Lower lobe of right lung (tissue), 2 donors: ENCODE results near the gene MX1. TPM values are rescaled to one million over a fixed set of nuclear protein-coding genes. Genes with fewer than 3 reads are reported as not detected.

Experiments
- ATAC-seq, 2 donors: fragments of 200-7000 bp; cut with Tn5 transposase; one replicate each; pipeline ENCODE4 v1.9.1; 2020 to 2022; ENCODE audit warnings: mild to moderate bottlenecking in 2 of 2, moderate library complexity in 2 of 2
- DNase-seq: peaks from one replicate; pipeline ENCODE4 v3.0.0-alpha.2; 2020
- H3K27ac ChIP-seq: fragments of 200-600 bp; one replicate; pipeline ENCODE4 v1.8.0; 2022
- H3K27me3 ChIP-seq: fragments of 200-600 bp; one replicate; pipeline ENCODE4 v1.8.0; 2022; ENCODE audit warnings: low read depth
- H3K36me3 ChIP-seq: fragments of 200-600 bp; one replicate; pipeline ENCODE4 v1.8.0; 2022; ENCODE audit warnings: mild to moderate bottlenecking
- H3K4me1 ChIP-seq: fragments of 200-600 bp; one replicate; pipeline ENCODE4 v1.8.0; 2022
- H3K4me3 ChIP-seq: fragments of 200-600 bp; one replicate; pipeline ENCODE4 v1.8.0; 2022; ENCODE audit warnings: mild to moderate bottlenecking
- H3K9me3 ChIP-seq: fragments of 200-600 bp; one replicate; pipeline ENCODE4 v1.8.0; 2022
- intact Hi-C: fragments of 100-400 bp; cut with DNase I; formaldehyde crosslinking; loops from one replicate; pipeline ENCODE4 v1.11.0; 2022
- total RNA-seq: library from RNA; stranded (reverse); fragmentation: NEBNext Ultra II Directional; extraction: Animal tissue kit (Norgen Biotek cat#: 25700); gene quantifications from one replicate; pipeline ENCODE4 v1.2.1, GENCODE V29; 2021
- TF ChIP-seq, protein P1 (sequence below): fragments of 200-600 bp; IDR thresholded peaks from one replicate; pipeline ENCODE4 v1.8.0; 2022; ENCODE audit warnings: antibody characterized with exemption, mild to moderate bottlenecking
- donor health status: DM: no; HTN: yes; CAD: no; lungs with severe emphysema.

Gene MX1
- total RNA-seq, 1 donor from 2014 or later: 211 TPM

DNA sequence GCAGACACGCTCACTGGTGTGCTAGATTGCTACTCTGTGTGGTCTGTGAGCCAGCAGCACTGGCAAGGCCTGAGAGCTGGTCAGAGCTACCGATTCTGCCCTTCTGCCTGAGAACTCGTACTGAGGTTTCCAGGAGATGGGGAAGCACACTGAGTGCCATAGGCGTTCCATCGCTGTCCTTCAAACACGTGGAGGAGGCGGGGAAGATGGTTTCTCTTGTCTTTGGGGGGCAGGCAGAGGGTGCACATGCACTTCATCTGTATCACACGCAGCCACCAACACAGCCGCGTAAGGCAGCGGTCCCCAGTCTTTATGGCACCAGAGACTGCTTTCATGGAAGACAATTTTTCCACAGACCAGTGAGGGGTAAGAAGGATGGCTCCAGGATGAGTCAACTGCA lies 23.8 kb upstream of the MX1 start:
- Histone ChIP-seq H3K4me3 (no peak overlapping the region), H3K27ac (no peak overlapping the region), H3K36me3 (peaks cover 35% of the 10 kb centered on the region), H3K27me3 (no peaks in the 10 kb centered on the region), H3K9me3 (no peaks in the 10 kb centered on the region), H3K4me1 (peaks cover 8% of the 10 kb centered on the region)
- intact Hi-C loops: no loop called here
- ATAC-seq: no peak
- TF ChIP-seq, protein P1, sequence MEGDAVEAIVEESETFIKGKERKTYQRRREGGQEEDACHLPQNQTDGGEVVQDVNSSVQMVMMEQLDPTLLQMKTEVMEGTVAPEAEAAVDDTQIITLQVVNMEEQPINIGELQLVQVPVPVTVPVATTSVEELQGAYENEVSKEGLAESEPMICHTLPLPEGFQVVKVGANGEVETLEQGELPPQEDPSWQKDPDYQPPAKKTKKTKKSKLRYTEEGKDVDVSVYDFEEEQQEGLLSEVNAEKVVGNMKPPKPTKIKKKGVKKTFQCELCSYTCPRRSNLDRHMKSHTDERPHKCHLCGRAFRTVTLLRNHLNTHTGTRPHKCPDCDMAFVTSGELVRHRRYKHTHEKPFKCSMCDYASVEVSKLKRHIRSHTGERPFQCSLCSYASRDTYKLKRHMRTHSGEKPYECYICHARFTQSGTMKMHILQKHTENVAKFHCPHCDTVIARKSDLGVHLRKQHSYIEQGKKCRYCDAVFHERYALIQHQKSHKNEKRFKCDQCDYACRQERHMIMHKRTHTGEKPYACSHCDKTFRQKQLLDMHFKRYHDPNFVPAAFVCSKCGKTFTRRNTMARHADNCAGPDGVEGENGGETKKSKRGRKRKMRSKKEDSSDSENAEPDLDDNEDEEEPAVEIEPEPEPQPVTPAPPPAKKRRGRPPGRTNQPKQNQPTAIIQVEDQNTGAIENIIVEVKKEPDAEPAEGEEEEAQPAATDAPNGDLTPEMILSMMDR: no peak
- DNase-seq: no peak

DNA sequence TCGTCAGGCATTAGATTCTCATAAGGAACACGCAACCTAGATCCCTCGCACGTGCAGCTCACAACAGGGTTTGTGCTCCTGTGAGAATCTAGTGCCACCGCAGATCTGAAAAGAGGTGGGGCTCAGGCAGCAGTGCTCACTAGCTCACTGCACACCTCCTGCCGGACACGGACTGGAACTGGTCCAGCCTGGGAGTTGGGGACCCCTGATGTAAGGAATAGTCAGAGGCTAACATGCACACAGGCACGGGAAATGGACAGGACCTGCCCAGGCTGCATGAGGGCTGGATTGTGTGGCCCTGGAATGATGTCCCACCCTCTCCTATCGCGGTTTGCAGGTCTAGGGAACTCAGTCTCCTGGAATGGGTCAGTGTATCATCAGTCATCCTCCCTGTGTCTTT lies 23.2 kb upstream of the MX1 start:
- H3K4me1 ChIP-seq: peaks cover 2% of the 10 kb centered on the region
- DNase-seq (no peak), ATAC-seq (no peak)
- H3K9me3 ChIP-seq: no peaks in the 10 kb centered on the region
- no peak overlapping the region for H3K27ac ChIP-seq
- TF ChIP-seq, protein P1: no peak
- no peak overlapping the region for H3K4me3 ChIP-seq
- H3K36me3 ChIP-seq: peaks cover 40% of the 10 kb centered on the region
- H3K27me3 ChIP-seq: no peaks in the 10 kb centered on the region
- intact Hi-C loops: no loop called here

DNA sequence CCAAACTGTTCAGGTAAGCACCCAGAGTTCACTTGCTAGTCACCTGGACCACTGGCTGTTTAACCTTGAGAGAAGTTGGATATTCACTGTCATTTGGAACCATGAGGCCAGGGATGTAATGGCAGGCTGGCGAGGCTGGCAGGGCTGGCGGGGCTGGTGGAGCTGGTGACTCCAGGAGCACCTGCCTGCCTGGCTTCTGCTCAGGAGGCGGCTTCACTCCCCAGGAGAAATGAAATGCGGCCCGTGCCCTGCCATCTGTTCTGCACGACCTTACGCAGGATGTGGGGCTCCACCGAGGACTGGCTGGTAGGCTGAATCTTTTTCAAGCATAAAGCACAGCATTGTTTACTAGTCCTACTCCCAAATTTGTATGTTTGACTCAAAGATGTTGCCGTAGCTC lies 22.7 kb upstream of the MX1 start:
- DNase-seq: no peak
- Histone ChIP-seq H3K4me1 (no peaks in the 10 kb centered on the region), H3K9me3 (no peaks in the 10 kb centered on the region), H3K36me3 (peaks cover 46% of the 10 kb centered on the region), H3K27ac (no peak overlapping the region), H3K27me3 (no peaks in the 10 kb centered on the region), H3K4me3 (no peak overlapping the region)
- TF ChIP-seq, protein P1: no peak
- intact Hi-C loops: no loop called here
- no peak for ATAC-seq

DNA sequence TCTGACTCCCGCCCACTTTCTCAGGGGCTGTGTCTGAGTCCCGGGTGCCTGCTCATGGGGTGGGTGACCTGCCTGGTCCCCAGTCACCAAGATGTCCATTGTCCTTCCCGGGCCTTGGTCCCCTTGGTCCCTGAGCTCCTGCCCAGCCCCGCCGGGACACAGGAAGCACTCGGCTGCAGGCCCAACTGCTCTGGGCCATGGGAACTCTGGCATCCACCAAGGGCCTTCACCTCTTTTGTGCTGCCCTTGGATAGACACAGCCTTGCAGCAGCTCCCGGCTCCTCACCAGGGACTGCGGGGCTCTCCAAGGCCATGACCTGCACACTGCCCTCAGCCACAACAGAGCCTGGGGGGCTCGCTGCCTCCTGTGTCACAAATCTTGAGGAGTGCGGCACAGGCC lies 22.1 kb upstream of the MX1 start:
- TF ChIP-seq, protein P1: no peak
- Histone ChIP-seq H3K27me3 (no peaks in the 10 kb centered on the region), H3K4me1 (no peaks in the 10 kb centered on the region), H3K9me3 (no peaks in the 10 kb centered on the region), H3K27ac (no peak overlapping the region), H3K36me3 (peaks cover 52% of the 10 kb centered on the region), H3K4me3 (no peak overlapping the region)
- no peak for DNase-seq
- ATAC-seq: no peak
- intact Hi-C loops: no loop called here

DNA sequence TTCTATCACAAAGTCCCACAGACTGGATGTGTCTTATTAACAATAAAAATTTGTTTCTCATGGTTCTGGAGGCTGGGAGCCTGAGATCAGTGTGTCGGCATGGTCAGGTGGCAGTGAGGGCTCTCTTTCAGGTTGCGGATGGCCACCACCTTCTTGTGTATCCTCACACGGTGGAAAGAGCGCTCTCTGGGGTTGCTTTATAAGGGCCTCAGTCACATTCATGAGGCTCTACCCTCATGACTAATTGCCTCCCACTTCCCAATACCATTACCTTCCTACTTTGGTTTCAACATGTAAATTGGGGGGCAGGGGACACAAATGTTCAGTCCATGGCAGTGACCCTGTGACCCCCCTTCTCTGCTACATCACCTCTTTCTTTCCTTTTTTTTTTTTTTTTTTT lies 20.7 kb upstream of the MX1 start:
- intact Hi-C loops: no loop called here
- no peaks in the 10 kb centered on the region for H3K27me3 ChIP-seq

More for the DNA sequence above, 20.7 kb upstream of the MX1 start:
- Histone ChIP-seq H3K4me3 (no peak overlapping the region), H3K27ac (no peak overlapping the region), H3K9me3 (no peaks in the 10 kb centered on the region), H3K4me1 (no peaks in the 10 kb centered on the region), H3K36me3 (peaks cover 45% of the 10 kb centered on the region)
- ATAC-seq: no peak
- TF ChIP-seq, protein P1: no peak
- no peak for DNase-seq
